ENCODE results near the gene XPOT. TPM values are rescaled to one million over a fixed set of nuclear protein-coding genes. Genes with fewer than 3 reads are reported as not detected.

Gene XPOT
- total RNA-seq, 1 donor: 237 TPM

GRCh38 chr12:64459394-64459891 lies 55.3 kb downstream of the XPOT start:
- DNase-seq (ENCODE audit: low read depth): peak; percentile 26
- H3K4me3 ChIP-seq (ENCODE audit: low read depth, low read length): peak overlapping the region; percentile 51
- no peak for TF ChIP-seq CTCF (IDR thresholded peaks at IDR 0.05; ENCODE audit: insufficient read depth, low read length)

GRCh38 chr12:64461634-64462414 lies 57.6 kb downstream of the XPOT start:
- TF ChIP-seq CTCF (IDR thresholded peaks at IDR 0.05; ENCODE audit: insufficient read depth, low read length): no peak
- DNase-seq (ENCODE audit: low read depth): peak; percentile 79

GRCh38 chr12:64466178-64466577 lies 62.0 kb downstream of the XPOT start:
- no peak overlapping the region for H3K4me3 ChIP-seq (ENCODE audit: low read depth, low read length)
- TF ChIP-seq CTCF (IDR thresholded peaks at IDR 0.05; ENCODE audit: insufficient read depth, low read length): no peak
- DNase-seq (ENCODE audit: low read depth): no peak

More at GRCh38 chr12:64461634-64462414, 57.6 kb downstream of the XPOT start:
- no peak overlapping the region for H3K4me3 ChIP-seq (ENCODE audit: low read depth, low read length)

GRCh38 chr12:64468966-64469365 lies 64.8 kb downstream of the XPOT start:
- no peak for TF ChIP-seq CTCF (IDR thresholded peaks at IDR 0.05; ENCODE audit: insufficient read depth, low read length)
- no peak overlapping the region for H3K4me3 ChIP-seq (ENCODE audit: low read depth, low read length)

GRCh38 chr12:64469455-64470142 lies 65.4 kb downstream of the XPOT start:
- no peak overlapping the region for H3K4me3 ChIP-seq (ENCODE audit: low read depth, low read length)
- DNase-seq (ENCODE audit: low read depth): no peak
- no peak for TF ChIP-seq CTCF (IDR thresholded peaks at IDR 0.05; ENCODE audit: insufficient read depth, low read length)

More at GRCh38 chr12:64468966-64469365, 64.8 kb downstream of the XPOT start:
- DNase-seq (ENCODE audit: low read depth): no peak

GRCh38 chr12:64470495-64470894 lies 66.3 kb downstream of the XPOT start:
- DNase-seq (ENCODE audit: low read depth): no peak
- TF ChIP-seq CTCF (IDR thresholded peaks at IDR 0.05; ENCODE audit: insufficient read depth, low read length): no peak
- H3K4me3 ChIP-seq (ENCODE audit: low read depth, low read length): no peak overlapping the region

All from fibroblast of the aortic adventitia (primary cell).